H1 (cell line): Measurements from ENCODE around the gene PTPRC. TPM values are rescaled to one million over a fixed set of nuclear protein-coding genes. Genes with fewer than 3 reads are reported as not detected.

ENCODE experiments used
- BCL11A ChIP-seq, 2 experiments: IDR thresholded peaks; one replicate each; pipeline ENCODE4 v1.6.1; 2011; ENCODE audit warnings: low read depth in 2 of 2, low read length in 2 of 2, mild to moderate bottlenecking in 2 of 2
- TEAD4 ChIP-seq: IDR thresholded peaks from 2 replicates; pipeline ENCODE4 v1.6.1; 2012; ENCODE audit warnings: low read depth, low read length, inconsistent platforms, mixed read lengths
- polyA plus RNA-seq, 7 experiments: library from polyadenylated mRNA; depleted of rRNA in 3 of 7; stranded (reverse) in 5 of 7; unstranded in 2 of 7; fragments of >200 nt in 5 of 7; fragments of 200-250 nt in 2 of 7; gene quantifications; 1 replicate in 5 of 7; 2 replicates in 1 of 7; 4 replicates in 1 of 7; pipeline versions ENCODE4 v1.2.1 to v1.2.3, GENCODE V29; 2011 to 2013; ENCODE audit warnings: missing spikeins in 2 of 7, mixed read lengths in 2 of 7
- total RNA-seq: library from RNA; stranded (reverse); fragmentation: NEBNext Ultra II Directional; extraction: Animal tissue kit (Norgen Biotek cat#: 25700); gene quantifications from 2 replicates; pipeline ENCODE4 v1.2.1, GENCODE V29; 2021
- TF ChIP-seq, protein P1 (sequence below): fragments of 300-600 bp; sonication (generic); IDR thresholded peaks from 2 replicates; pipeline ENCODE4 v1.7.1; 2012; ENCODE audit warnings: low read length, moderate library complexity, mild to moderate bottlenecking, inconsistent platforms; ENCODE audit not compliant: insufficient replicate concordance

The PTPRC gene
- total and polyA plus RNA-seq, 2 of the 8 experiments (the other 6 are each of a cell fraction or from before 2014, with no cell fraction given): 0.05 TPM; not detected in 1

DNA sequence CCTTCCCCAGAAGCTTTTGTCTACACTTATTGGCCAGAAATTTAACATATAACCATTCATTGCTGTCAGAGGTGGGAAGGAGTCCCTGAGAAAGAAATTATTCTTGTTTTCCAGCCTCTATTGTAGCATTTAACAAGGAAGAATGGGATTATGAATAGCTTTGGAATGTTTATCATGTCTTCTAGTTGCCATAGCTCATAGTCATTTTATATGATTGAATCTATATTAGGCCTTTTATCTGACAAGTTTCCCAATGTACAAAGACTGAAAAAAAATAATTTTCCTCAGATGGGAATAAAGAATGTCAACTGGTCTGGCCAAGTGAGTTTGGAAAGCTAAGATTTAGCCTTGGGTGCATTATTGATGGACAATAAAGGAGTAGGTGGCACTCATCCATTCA is 28.3 kb downstream of the PTPRC start (continued):
- TF ChIP-seq TEAD4 (no peak), BCL11A (IDR thresholded peaks at IDR 0.05; ENCODE audit: low read depth in 2 of 2, low read length in 2 of 2) (no peak)
- TF ChIP-seq, protein P1, sequence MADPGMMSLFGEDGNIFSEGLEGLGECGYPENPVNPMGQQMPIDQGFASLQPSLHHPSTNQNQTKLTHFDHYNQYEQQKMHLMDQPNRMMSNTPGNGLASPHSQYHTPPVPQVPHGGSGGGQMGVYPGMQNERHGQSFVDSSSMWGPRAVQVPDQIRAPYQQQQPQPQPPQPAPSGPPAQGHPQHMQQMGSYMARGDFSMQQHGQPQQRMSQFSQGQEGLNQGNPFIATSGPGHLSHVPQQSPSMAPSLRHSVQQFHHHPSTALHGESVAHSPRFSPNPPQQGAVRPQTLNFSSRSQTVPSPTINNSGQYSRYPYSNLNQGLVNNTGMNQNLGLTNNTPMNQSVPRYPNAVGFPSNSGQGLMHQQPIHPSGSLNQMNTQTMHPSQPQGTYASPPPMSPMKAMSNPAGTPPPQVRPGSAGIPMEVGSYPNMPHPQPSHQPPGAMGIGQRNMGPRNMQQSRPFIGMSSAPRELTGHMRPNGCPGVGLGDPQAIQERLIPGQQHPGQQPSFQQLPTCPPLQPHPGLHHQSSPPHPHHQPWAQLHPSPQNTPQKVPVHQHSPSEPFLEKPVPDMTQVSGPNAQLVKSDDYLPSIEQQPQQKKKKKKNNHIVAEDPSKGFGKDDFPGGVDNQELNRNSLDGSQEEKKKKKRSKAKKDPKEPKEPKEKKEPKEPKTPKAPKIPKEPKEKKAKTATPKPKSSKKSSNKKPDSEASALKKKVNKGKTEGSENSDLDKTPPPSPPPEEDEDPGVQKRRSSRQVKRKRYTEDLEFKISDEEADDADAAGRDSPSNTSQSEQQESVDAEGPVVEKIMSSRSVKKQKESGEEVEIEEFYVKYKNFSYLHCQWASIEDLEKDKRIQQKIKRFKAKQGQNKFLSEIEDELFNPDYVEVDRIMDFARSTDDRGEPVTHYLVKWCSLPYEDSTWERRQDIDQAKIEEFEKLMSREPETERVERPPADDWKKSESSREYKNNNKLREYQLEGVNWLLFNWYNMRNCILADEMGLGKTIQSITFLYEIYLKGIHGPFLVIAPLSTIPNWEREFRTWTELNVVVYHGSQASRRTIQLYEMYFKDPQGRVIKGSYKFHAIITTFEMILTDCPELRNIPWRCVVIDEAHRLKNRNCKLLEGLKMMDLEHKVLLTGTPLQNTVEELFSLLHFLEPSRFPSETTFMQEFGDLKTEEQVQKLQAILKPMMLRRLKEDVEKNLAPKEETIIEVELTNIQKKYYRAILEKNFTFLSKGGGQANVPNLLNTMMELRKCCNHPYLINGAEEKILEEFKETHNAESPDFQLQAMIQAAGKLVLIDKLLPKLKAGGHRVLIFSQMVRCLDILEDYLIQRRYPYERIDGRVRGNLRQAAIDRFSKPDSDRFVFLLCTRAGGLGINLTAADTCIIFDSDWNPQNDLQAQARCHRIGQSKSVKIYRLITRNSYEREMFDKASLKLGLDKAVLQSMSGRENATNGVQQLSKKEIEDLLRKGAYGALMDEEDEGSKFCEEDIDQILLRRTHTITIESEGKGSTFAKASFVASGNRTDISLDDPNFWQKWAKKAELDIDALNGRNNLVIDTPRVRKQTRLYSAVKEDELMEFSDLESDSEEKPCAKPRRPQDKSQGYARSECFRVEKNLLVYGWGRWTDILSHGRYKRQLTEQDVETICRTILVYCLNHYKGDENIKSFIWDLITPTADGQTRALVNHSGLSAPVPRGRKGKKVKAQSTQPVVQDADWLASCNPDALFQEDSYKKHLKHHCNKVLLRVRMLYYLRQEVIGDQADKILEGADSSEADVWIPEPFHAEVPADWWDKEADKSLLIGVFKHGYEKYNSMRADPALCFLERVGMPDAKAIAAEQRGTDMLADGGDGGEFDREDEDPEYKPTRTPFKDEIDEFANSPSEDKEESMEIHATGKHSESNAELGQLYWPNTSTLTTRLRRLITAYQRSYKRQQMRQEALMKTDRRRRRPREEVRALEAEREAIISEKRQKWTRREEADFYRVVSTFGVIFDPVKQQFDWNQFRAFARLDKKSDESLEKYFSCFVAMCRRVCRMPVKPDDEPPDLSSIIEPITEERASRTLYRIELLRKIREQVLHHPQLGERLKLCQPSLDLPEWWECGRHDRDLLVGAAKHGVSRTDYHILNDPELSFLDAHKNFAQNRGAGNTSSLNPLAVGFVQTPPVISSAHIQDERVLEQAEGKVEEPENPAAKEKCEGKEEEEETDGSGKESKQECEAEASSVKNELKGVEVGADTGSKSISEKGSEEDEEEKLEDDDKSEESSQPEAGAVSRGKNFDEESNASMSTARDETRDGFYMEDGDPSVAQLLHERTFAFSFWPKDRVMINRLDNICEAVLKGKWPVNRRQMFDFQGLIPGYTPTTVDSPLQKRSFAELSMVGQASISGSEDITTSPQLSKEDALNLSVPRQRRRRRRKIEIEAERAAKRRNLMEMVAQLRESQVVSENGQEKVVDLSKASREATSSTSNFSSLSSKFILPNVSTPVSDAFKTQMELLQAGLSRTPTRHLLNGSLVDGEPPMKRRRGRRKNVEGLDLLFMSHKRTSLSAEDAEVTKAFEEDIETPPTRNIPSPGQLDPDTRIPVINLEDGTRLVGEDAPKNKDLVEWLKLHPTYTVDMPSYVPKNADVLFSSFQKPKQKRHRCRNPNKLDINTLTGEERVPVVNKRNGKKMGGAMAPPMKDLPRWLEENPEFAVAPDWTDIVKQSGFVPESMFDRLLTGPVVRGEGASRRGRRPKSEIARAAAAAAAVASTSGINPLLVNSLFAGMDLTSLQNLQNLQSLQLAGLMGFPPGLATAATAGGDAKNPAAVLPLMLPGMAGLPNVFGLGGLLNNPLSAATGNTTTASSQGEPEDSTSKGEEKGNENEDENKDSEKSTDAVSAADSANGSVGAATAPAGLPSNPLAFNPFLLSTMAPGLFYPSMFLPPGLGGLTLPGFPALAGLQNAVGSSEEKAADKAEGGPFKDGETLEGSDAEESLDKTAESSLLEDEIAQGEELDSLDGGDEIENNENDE: no peak
- TF ChIP-seq, all 59 proteins: peak for 0
